GM18951 (cell line): ENCODE measurements around the gene NPEPL1.
"Not testable (repeated sequence)": the region's sequence is repeated elsewhere in the genome, so short reads cannot be mapped to it uniquely, and the experiment has no call there.

ENCODE experiments used
- POLR2A ChIP-seq: IDR thresholded peaks from 4 replicates; pipeline ENCODE4 v1.6.1; 2011; ENCODE audit warnings: mild to moderate bottlenecking; ENCODE audit not compliant: insufficient read length, insufficient read depth; ENCODE audit errors: extremely low read depth
- in situ Hi-C: fragments of 300-500 bp; cut with MboI; formaldehyde crosslinking; loops from one replicate; pipeline ENCODE4 v1.12.0; 2022; ENCODE audit warnings: low sequenced_read_pairs, mixed read lengths, inconsistent platforms; ENCODE audit not compliant: unreplicated experiment

Gene NPEPL1

DNA sequence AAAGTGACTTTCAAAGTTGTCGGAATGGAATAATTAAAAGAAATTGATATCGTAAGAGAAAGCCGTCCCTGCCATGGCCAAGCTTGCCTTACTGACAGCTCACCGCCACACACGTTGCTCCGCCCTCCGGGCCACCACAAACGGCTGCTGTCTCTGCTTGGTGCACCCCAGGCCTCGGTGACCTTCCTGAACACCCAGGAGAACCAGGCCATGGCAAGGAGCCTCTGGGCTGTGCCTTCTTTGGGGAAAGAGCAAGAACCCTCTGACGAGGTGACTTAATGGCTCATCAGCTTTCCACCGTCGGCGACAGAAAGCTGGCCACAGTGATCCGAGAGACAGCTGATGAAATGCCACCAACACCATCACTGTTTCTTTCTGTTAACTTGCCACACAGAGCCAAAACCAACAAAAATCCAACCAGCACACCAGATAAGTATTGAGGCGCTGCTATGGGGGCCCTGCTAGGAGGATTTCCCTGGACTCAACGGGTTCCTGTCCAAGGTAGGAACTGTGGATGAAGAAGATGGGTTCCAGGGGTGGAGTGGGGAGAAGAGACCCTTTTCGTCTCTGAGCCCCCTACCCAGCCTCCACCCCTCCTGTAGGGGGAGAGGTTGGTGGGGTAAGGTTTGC lies 61.4 kb downstream of the NPEPL1 start:
- in situ Hi-C loops = no loop called here
- no peak for TF ChIP-seq POLR2A

DNA sequence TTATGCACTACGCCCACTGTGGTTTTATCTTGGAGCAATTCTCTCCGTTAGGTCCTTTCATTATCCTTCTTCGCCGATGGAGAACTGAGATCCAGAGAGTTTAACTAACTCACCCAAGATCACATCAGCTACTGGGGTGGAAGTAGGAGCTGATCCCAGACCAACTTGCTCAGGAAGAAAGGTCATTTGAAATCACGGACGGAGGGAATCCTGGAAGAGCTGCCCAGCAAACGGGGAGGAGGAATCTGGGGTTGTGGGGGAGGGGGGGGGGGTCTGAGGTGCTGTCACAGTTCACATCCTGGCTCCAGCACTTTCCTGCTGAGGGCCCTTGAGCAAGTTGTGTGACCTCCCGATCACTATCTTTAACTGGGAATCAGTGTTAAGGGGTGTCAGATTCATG lies 62.0 kb downstream of the NPEPL1 start:
- TF ChIP-seq POLR2A = no peak
- in situ Hi-C loops = no loop called here

- TF ChIP-seq POLR2A = no peak
- in situ Hi-C loops = no loop called here
These were observed 62.6 kb downstream of the NPEPL1 start for GRCh38 chr20:58755062-58755697.

DNA sequence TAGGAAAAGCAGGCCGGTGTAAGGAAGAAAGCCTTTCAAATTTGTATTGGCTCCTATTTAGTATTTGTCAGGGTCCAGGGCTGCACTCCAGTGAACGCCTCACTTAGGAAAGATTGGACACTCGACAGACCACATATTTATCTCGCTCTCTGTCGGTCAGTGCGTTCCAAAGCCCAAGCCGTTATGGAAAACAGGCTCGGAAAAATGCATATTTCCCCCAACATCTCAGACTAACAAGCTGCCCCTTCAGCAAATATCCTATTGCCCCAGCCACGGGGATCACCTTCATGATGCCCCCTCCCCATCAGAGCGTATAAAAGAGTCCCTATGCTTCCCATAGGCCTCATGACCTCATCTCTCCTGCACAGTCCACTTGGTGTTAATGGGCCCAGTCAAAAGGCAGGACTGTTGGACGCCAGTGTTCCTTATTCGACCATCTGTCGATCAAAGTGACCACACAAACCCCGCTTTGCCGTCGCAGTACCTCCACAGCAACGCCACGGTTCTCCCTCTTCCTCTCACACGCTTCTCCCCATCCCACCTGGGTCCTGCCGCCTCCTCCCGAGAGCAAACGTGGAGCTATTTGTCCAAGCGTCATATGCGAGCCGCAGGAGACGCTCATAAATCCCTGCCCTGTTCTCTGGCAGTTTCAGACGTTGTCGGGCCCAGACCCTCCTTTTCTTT lies 63.3 kb downstream of the NPEPL1 start:
- TF ChIP-seq POLR2A = no peak
- in situ Hi-C loops = no loop called here

- in situ Hi-C loops = no loop called here
- no peak for TF ChIP-seq POLR2A
These were observed 63.8 kb downstream of the NPEPL1 start for GRCh38 chr20:58756450-58756775.

GRCh38 chr20:58757647-58758046 lies 65.0 kb downstream of the NPEPL1 start:
- in situ Hi-C loops = not testable (repeated sequence)

- in situ Hi-C loops = no loop called here
- no peak for TF ChIP-seq POLR2A
These were observed 67.3 kb downstream of the NPEPL1 start for GRCh38 chr20:58759947-58760346.

GRCh38 chr20:58760856-58761255 lies 68.3 kb downstream of the NPEPL1 start:
- no peak for TF ChIP-seq POLR2A
- in situ Hi-C loops = no loop called here

- in situ Hi-C loops = no loop called here
- TF ChIP-seq POLR2A = no peak
These were observed 69.5 kb downstream of the NPEPL1 start for GRCh38 chr20:58762120-58762519.

GRCh38 chr20:58763076-58763475 lies 70.5 kb downstream of the NPEPL1 start:
- TF ChIP-seq POLR2A = no peak
- in situ Hi-C loops = no loop called here
